H9 (cell line): ENCODE data around the gene GUCY2F. TPM values are rescaled to one million over a fixed set of nuclear protein-coding genes. Genes with fewer than 3 reads are reported as not detected.

ENCODE experiments used
- DNase-seq: peaks from one replicate; pipeline ENCODE4 v3.0.0-alpha.2; 2017
- H2AFZ ChIP-seq: one replicate; pipeline ENCODE4 v1.6.1; 2013; ENCODE audit warnings: mild to moderate bottlenecking, low read length, control low read depth, moderate library complexity
- H2AK5ac ChIP-seq: 2 replicates; pipeline ENCODE4 v1.6.1; 2013; ENCODE audit warnings: low read length, control low read depth, mixed read lengths; ENCODE audit not compliant: insufficient read length
- H2BK120ac ChIP-seq: one replicate; pipeline ENCODE4 v1.6.1; 2013; ENCODE audit warnings: low read depth, mild to moderate bottlenecking, low read length, control low read depth, inconsistent platforms; ENCODE audit not compliant: poor library complexity, severe bottlenecking
- H2BK12ac ChIP-seq: 2 replicates; pipeline ENCODE4 v1.6.1; 2013; ENCODE audit warnings: low read length, control low read depth, mixed read lengths, low read depth; ENCODE audit not compliant: insufficient read length
- H2BK15ac ChIP-seq: 2 replicates; pipeline ENCODE4 v1.6.1; 2013; ENCODE audit warnings: low read depth, low read length, control low read depth
- H2BK20ac ChIP-seq: one replicate; pipeline ENCODE4 v1.6.1; 2013; ENCODE audit warnings: low read depth, mild to moderate bottlenecking, low read length, control low read depth, inconsistent platforms; ENCODE audit not compliant: poor library complexity, severe bottlenecking
- H2BK5ac ChIP-seq: 2 replicates; pipeline ENCODE4 v1.6.1; 2013; ENCODE audit warnings: low read length, control low read depth, mixed read lengths; ENCODE audit not compliant: insufficient read length
- H3K14ac ChIP-seq: 2 replicates; pipeline ENCODE4 v1.6.1; 2013; ENCODE audit warnings: low read length, control low read depth; ENCODE audit not compliant: insufficient read depth
- H3K18ac ChIP-seq: 2 replicates; pipeline ENCODE4 v1.6.1; 2013; ENCODE audit warnings: low read depth, mild to moderate bottlenecking, mixed read lengths, low read length, control low read depth; ENCODE audit not compliant: insufficient read length
- H3K23ac ChIP-seq: 2 replicates; pipeline ENCODE4 v1.6.1; 2013; ENCODE audit warnings: low read length, control low read depth, mixed read lengths, low read depth; ENCODE audit not compliant: insufficient read length
- H3K23me2 ChIP-seq: 2 replicates; pipeline ENCODE4 v1.6.1; 2013; ENCODE audit warnings: low read depth, mild to moderate bottlenecking, mixed read lengths, low read length, control low read depth; ENCODE audit not compliant: insufficient read length, poor library complexity, severe bottlenecking
- H3K27ac ChIP-seq: 2 replicates; pipeline ENCODE4 v1.5.1; 2013; ENCODE audit warnings: low read length, control low read depth, mixed read lengths, low read depth; ENCODE audit not compliant: insufficient read length
- H3K27me3 ChIP-seq: 2 replicates; pipeline ENCODE4 v1.6.1; 2013; ENCODE audit warnings: low read length, control low read depth, inconsistent platforms; ENCODE audit not compliant: insufficient read depth
- H3K4ac ChIP-seq: 2 replicates; pipeline ENCODE4 v1.6.1; 2013; ENCODE audit warnings: low read depth, mild to moderate bottlenecking, control low read depth, inconsistent platforms, low read length, moderate library complexity
- H3K4me1 ChIP-seq: 2 replicates; pipeline ENCODE4 v1.6.1; 2013; ENCODE audit warnings: low read length, control low read depth, inconsistent platforms; ENCODE audit not compliant: insufficient read depth
- H3K4me2 ChIP-seq: 2 replicates; pipeline ENCODE4 v1.6.1; 2013; ENCODE audit warnings: low read length, control low read depth, mixed read lengths; ENCODE audit not compliant: insufficient read length, insufficient read depth
- H3K56ac ChIP-seq: 2 replicates; pipeline ENCODE4 v1.6.1; 2013; ENCODE audit warnings: low read depth, mild to moderate bottlenecking, mixed read lengths, low read length, control low read depth; ENCODE audit not compliant: insufficient read length
- H3K79me1 ChIP-seq: 2 replicates; pipeline ENCODE4 v1.6.1; 2013; ENCODE audit warnings: low read depth, mild to moderate bottlenecking, moderate library complexity, low read length, control low read depth, inconsistent platforms; ENCODE audit not compliant: insufficient read depth, poor library complexity, severe bottlenecking
- H3K79me2 ChIP-seq: 2 replicates; pipeline ENCODE4 v1.6.1; 2013; ENCODE audit warnings: low read length, control low read depth, inconsistent platforms; ENCODE audit not compliant: insufficient read depth
- H3K9ac ChIP-seq: 2 replicates; pipeline ENCODE4 v1.6.1; 2013; ENCODE audit warnings: low read length, control low read depth, mixed read lengths; ENCODE audit not compliant: insufficient read length; ENCODE audit errors: extremely low read depth
- H3K9me3 ChIP-seq: one replicate; pipeline ENCODE4 v1.6.1; 2013; ENCODE audit warnings: low read depth, low read length, inconsistent platforms; ENCODE audit not compliant: control insufficient read depth
- H3T11ph ChIP-seq: one replicate; pipeline ENCODE4 v1.6.1; 2013; ENCODE audit warnings: mild to moderate bottlenecking, low read length, control low read depth, inconsistent platforms
- H4K20me1 ChIP-seq: one replicate; pipeline ENCODE4 v1.6.1; 2013; ENCODE audit not compliant: control insufficient read depth, insufficient read length, insufficient read depth
- H4K5ac ChIP-seq: 2 replicates; pipeline ENCODE4 v1.6.1; 2013; ENCODE audit warnings: low read depth, mild to moderate bottlenecking, mixed read lengths, low read length, control low read depth; ENCODE audit not compliant: insufficient read length
- H4K8ac ChIP-seq: replicated peaks from 2 replicates; pipeline ENCODE4 v1.6.1; 2013; ENCODE audit warnings: low read length, control low read depth, mixed read lengths, low read depth; ENCODE audit not compliant: insufficient read length
- H4K91ac ChIP-seq: 2 replicates; pipeline ENCODE4 v1.6.1; 2013; ENCODE audit warnings: low read depth, mild to moderate bottlenecking, moderate library complexity, mixed read lengths, low read length, control low read depth; ENCODE audit not compliant: insufficient read length
- H3K27ac Mint-ChIP-seq, 3 experiments: 2 replicates in 2 of 3; 3 replicates in 1 of 3; pipeline ENCODE4 v1.8.0; 2020 to 2021; ENCODE audit warnings: mixed read lengths in 3 of 3, mild to moderate bottlenecking in 1 of 3, moderate library complexity in 1 of 3
- H3K27me3 Mint-ChIP-seq: 2 replicates; pipeline ENCODE4 v1.8.0; 2021; ENCODE audit warnings: low read depth, mild to moderate bottlenecking, moderate library complexity, mixed read lengths
- H3K36me3 Mint-ChIP-seq, 3 experiments: 2 replicates in 2 of 3; 3 replicates in 1 of 3; pipeline ENCODE4 v1.8.0; 2020 to 2021; ENCODE audit warnings: low read depth in 3 of 3, mixed read lengths in 3 of 3; ENCODE audit not compliant: insufficient read depth in 1 of 3
- H3K4me1 Mint-ChIP-seq, 2 experiments: 2 replicates each; pipeline ENCODE4 v1.8.0; 2020; ENCODE audit warnings: mixed read lengths in 2 of 2
- H3K4me3 Mint-ChIP-seq, 2 experiments: 2 replicates in 1 of 2; 3 replicates in 1 of 2; pipeline ENCODE4 v1.8.0; 2020 to 2021; ENCODE audit warnings: mild to moderate bottlenecking in 2 of 2, mixed read lengths in 2 of 2, moderate library complexity in 1 of 2
- H3K9me3 Mint-ChIP-seq, 2 experiments: 2 replicates in 1 of 2; 3 replicates in 1 of 2; pipeline ENCODE4 v1.8.0; 2020; ENCODE audit warnings: mild to moderate bottlenecking in 2 of 2, mixed read lengths in 2 of 2, moderate library complexity in 1 of 2
- CTCF ChIP-seq: fragments of 200-600 bp; sonication (generic); conservative IDR thresholded peaks from 3 replicates; pipeline ENCODE4 v1.8.0; 2021; ENCODE audit warnings: antibody characterized with exemption, mild to moderate bottlenecking
- WGBS: extraction: QIAGEN DNeasy Blood & Tissue Kit; methylation state at CpG from one replicate; pipeline ENCODE4 v1.1.7; 2013; ENCODE audit warnings: missing lambda C conversion rate, low lambda C conversion rate, mixed read lengths; ENCODE audit not compliant: insufficient read length; ENCODE audit errors: extremely low coverage; 5-methylcytosine and 5-hydroxymethylcytosine counted together
- total RNA-seq: library from RNA; stranded (reverse); gene quantifications from 2 replicates; pipeline ENCODE4 v1.2.1, GENCODE V29; 2021

GUCY2F gene
- total RNA-seq, 1 experiment from 2014 or later, result 0.11 TPM

- Histone ChIP-seq H3K27me3 (no peaks in the 10 kb centered on the region), H2AFZ (no peak overlapping the region), H3K23ac (no peak overlapping the region), H3T11ph (no peak overlapping the region), H2BK12ac (no peak overlapping the region), H2BK15ac (no peak overlapping the region), H3K4me2 (no peak overlapping the region), H4K91ac (no peak overlapping the region), H3K9ac (no peak overlapping the region), H3K23me2 (no peaks in the 10 kb centered on the region), H4K8ac (no peak overlapping the region), H3K14ac (no peak overlapping the region), H3K56ac (no peak overlapping the region), H2BK20ac (no peak overlapping the region), H3K9me3 (no peaks in the 10 kb centered on the region), H3K79me1 (no peaks in the 10 kb centered on the region), H3K4me1 (no peaks in the 10 kb centered on the region; the same call in 1 of the 2 replicates), H4K20me1 (no peaks in the 10 kb centered on the region), H3K27ac (no peak overlapping the region), H3K4ac (no peak overlapping the region), H4K5ac (no peak overlapping the region), H3K79me2 (no peaks in the 10 kb centered on the region), H2AK5ac (no peak overlapping the region), H2BK5ac (no peak overlapping the region), H2BK120ac (no peak overlapping the region), H3K18ac (no peak overlapping the region)
- Mint-ChIP-seq H3K36me3 (no peaks in the 10 kb centered on the region), H3K9me3 (no peaks in the 10 kb centered on the region), H3K27me3 (0 out of 2 replicates have a peak, but pooled peaks cover 2% of the 10 kb centered on the region), H3K27ac (peak overlapping the region in 1 of 3 experiments; percentile 4; a peak in 2 of 7 replicates), H3K4me3 (no peak overlapping the region), H3K4me1 (peaks cover 8 to 9% of the 10 kb centered on the region in 2 experiments; a peak in 3 of 4 replicates)
- TF ChIP-seq CTCF, result no peak
- DNase-seq, result no peak
- WGBS, result no CpG with 5 or more reads among the region's 4 CpGs
These were observed 129.8 kb downstream of the GUCY2F start for GRCh38 chrX:109352066-109352588.
